Right lobe of liver (tissue), 6 donors: ENCODE data around the gene TMUB1. TPM values are rescaled to one million over a fixed set of nuclear protein-coding genes. Genes with fewer than 3 reads are reported as not detected.

Experiments
- ATAC-seq, 4 donors: fragments of 200-7000 bp; cut with Tn5 transposase; one replicate each; pipeline ENCODE4 v1.9.1; 2020; ENCODE audit warnings: mild to moderate bottlenecking in 4 of 4, moderate library complexity in 4 of 4
- DNase-seq, 3 donors: peaks; one replicate each; pipeline ENCODE4 v3.0.0-alpha.2; 2020
- H3K27ac ChIP-seq, 3 donors: fragments of 200-600 bp; one replicate each; pipeline ENCODE4 v1.8.0; 2022
- H3K27me3 ChIP-seq, 2 donors: fragments of 200-600 bp; one replicate each; pipeline ENCODE4 v1.8.0; 2022
- H3K36me3 ChIP-seq, 4 donors: fragments of 200-600 bp; sonication (generic) in 1 of 4; one replicate each; pipeline versions ENCODE4 v1.5.1 to v1.8.0; 2017 to 2022; ENCODE audit warnings: control low read depth in 1 of 4
- H3K4me1 ChIP-seq, 4 donors: fragments of 200-600 bp; sonication (generic) in 1 of 4; one replicate each; pipeline versions ENCODE4 v1.5.1 to v1.8.0; 2017 to 2022; ENCODE audit warnings: control low read depth in 1 of 4
- H3K4me3 ChIP-seq, 3 donors: fragments of 200-600 bp; one replicate each; pipeline ENCODE4 v1.8.0; 2022
- H3K9me3 ChIP-seq, 4 donors: fragments of 200-600 bp; sonication (generic) in 1 of 4; one replicate each; pipeline versions ENCODE4 v1.5.1 to v1.8.0; 2017 to 2022; ENCODE audit warnings: control low read depth in 1 of 4
- CTCF ChIP-seq, 4 donors: fragments of 200-600 bp in 3 of 4; fragments of 450-650 bp in 1 of 4; IDR thresholded peaks; one replicate each; pipeline versions ENCODE4 v1.5.1 to v1.8.0; 2016 to 2022; ENCODE audit warnings: antibody characterized with exemption in 4 of 4, mild to moderate bottlenecking in 2 of 4
- POLR2A ChIP-seq: fragments of 450-650 bp; IDR thresholded peaks from one replicate; pipeline ENCODE4 v1.6.1; 2017; ENCODE audit warnings: antibody characterized with exemption, mild to moderate bottlenecking
- WGBS: methylation state at CpG from one replicate; pipeline ENCODE4 v1.1.6; 2018; ENCODE audit warnings: low coverage, low lambda C conversion rate; ENCODE audit not compliant: insufficient coverage; ENCODE audit errors: missing lambda C conversion rate; 5-methylcytosine and 5-hydroxymethylcytosine counted together
- intact Hi-C, 2 donors: fragments of 100-400 bp; cut with DNase I; formaldehyde crosslinking; loops; one replicate each; pipeline versions ENCODE4 v1.11.2 to v1.14.1; 2022
- total RNA-seq, 6 experiments: library from RNA; depleted of rRNA in 2 of 6; stranded (reverse); fragments of >200 nt in 2 of 6; fragmentation: NEBNext Ultra II Directional in 3 of 6; extraction: Animal tissue kit (Norgen Biotek cat#: 25700) in 3 of 6; gene quantifications; one replicate each; pipeline versions ENCODE4 v1.1.0 to v1.2.4, GENCODE V29; 2016 to 2023
- donor health status: DM: no; HTN: yes; CAD: no.
- donor health status: DM: no; HTN: no; CAD: no.
- donor health status: DM: no; HTN: no; CAD: no.
- donor health status: DM: no; HTN: yes; CAD: no.
- donor health status: DM: no; HTN: yes; CAD: no.

TMUB1 gene
- total RNA-seq, 6 experiments from 2014 or later = 27.7 to 63.1 (median 41.8) TPM

DNA sequence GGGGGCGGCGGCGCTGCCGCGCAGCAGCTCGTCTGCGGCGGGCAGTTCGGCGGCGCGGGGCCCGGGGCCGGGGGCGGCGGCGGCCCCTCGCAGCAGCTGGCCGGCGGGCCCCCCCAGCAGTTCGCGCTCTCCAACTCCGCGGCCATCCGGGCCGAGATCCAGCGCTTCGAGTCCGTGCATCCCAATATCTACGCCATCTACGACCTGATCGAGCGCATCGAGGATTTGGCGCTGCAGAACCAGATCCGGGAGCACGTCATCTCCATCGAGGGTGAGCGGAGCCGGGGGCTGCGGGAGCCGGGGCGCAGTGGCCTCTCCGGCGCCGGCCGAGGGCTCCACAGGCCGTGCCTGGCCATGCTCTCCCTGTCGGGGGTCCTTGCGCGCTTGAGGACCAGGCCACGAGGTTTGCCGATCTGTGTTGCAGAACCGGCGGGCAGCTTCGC lies 3.5 kb upstream of the TMUB1 start:
- no peaks in the 10 kb centered on the region for H3K9me3 ChIP-seq
- intact Hi-C loops = no loop called here
- H3K27me3 ChIP-seq = no peaks in the 10 kb centered on the region
- peak overlapping the region; percentile 71 to 80 (median 73) for H3K4me3 ChIP-seq
- peaks cover 0 to 53% (median 22%) of the 10 kb centered on the region in 4 donors for H3K4me1 ChIP-seq
- no peak for TF ChIP-seq POLR2A
- no peak for TF ChIP-seq CTCF (IDR thresholded peaks at IDR 0.05)
- WGBS = 0% methylated on average over 1 of the region's 56 CpGs
- peak overlapping the region; percentile 68 to 84 (median 79) for H3K27ac ChIP-seq
- DNase-seq = no peak
- no peak for ATAC-seq
- H3K36me3 ChIP-seq = no peaks in the 10 kb centered on the region

DNA sequence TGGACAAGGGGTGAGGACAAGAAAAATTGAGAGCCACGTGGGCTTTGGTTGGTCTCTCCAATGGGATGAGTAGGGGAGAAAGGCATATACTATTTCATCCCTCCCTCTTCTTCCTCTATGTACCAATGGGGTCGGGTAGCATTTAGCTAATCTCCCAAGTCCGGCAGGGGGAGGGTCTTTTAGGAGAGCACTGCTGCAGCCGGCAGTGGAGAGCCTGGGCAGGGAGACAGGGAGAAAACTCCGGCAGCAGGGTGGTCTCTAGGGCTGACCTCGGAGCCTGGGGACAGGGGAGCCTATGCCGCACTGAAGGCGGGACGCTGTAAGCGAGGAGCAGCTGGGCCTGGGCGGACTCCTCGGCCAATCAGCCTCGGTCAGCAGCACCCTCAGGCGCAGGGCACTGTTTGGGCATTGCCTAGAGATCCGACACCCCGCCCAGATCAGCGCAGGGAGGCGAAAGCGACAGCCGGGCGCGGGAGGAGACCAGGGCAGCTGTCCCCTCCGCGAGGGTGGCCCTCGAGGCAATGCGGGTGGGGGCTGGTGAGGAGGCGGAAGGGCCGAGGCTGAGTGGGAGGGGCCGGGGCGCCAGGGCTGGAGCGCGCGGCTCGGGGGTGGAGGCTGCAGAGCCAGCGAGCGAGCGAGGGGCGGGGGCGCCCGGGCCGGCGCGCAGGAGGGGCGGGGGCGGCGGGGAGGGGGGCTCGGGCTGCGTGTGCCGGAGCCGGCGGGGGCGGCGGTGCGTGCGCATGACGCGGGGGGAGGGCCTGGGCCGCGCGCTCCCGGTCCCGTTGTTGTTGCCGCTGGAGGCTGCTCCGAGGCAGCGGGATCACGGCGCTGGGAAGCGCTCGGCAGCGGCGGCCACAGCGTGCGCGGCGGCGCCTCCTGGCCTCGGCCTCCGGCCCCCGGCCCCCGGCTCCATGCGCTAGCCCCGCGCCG lies 2.7 kb upstream of the TMUB1 start, which contains the start of gene AGAP3:
Gene AGAP3, plus strand, starts transcription at position 785 of the 930 bp plus-strand sequence. CDS start 267 bp downstream, outside the sequence.
- ATAC-seq (peak; percentile 62 to 78 (median 64)), DNase-seq (peak; percentile 94 to 96 (median 96))
- peak; percentile 73 for TF ChIP-seq POLR2A
- TF ChIP-seq CTCF (IDR thresholded peaks at IDR 0.05) = no peak
- intact Hi-C loops = no loop called here
- peaks cover 0 to 52% (median 24%) of the 10 kb centered on the region in 4 donors for H3K4me1 ChIP-seq
- H3K27ac ChIP-seq = peak within 1 kb of the TSS; percentile 79 to 84 (median 81)
- H3K27me3 ChIP-seq = no peaks in the 10 kb centered on the region
- no peaks in the 10 kb centered on the region for H3K36me3 ChIP-seq
- H3K9me3 ChIP-seq = no peaks in the 10 kb centered on the region
- H3K4me3 ChIP-seq = peak within 1 kb of the TSS; percentile 71 to 80 (median 73)
- 2% methylated on average over 6 of the region's 84 CpGs for WGBS

- H3K4me1 ChIP-seq = peaks cover 0 to 50% (median 24%) of the 10 kb centered on the region in 4 donors
- TF ChIP-seq POLR2A (no peak), CTCF (IDR thresholded peaks at IDR 0.05) (no peak)
Observed at GRCh38 chr7:151085329-151085690, 2.0 kb upstream of the TMUB1 start.

DNA sequence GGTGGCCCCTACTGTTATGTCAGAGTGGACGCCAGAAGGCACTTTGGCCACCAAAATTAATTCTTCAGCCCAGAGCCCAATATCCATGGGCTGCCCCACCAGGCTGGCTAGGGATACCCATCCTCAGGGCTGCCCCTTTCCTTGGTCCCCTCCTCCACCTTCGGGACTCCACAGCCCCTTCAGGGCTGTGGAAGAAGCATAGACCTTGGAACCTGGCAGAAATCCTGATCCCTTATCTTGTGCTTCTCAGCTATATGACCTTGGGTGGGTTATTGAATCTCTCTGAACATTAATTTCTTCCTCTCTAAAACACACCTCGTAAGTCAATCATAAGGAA lies 499 bp upstream of the TMUB1 start:
- Histone ChIP-seq H3K27ac (peak overlapping the region in 1 of 3 donors; percentile 90), H3K4me1 (peaks cover 0 to 47% (median 21%) of the 10 kb centered on the region in 4 donors)
- ATAC-seq = no peak

More at GRCh38 chr7:151085329-151085690, 2.0 kb upstream of the TMUB1 start:
- Histone ChIP-seq H3K27me3 (no peaks in the 10 kb centered on the region), H3K36me3 (no peaks in the 10 kb centered on the region), H3K27ac (peak overlapping the region in 2 of 3 donors; percentile 68 to 83), H3K4me3 (peak overlapping the region in 1 of 3 donors; percentile 56), H3K9me3 (no peaks in the 10 kb centered on the region)
- 25% methylated on average over 5 of the region's 5 CpGs for WGBS
- ATAC-seq (no peak), DNase-seq (no peak)
- intact Hi-C loops = no loop called here

More for the DNA sequence above, 499 bp upstream of the TMUB1 start:
- WGBS = 60% methylated on average over 1 of the region's 3 CpGs
- TF ChIP-seq CTCF (IDR thresholded peaks at IDR 0.05) (no peak), POLR2A (no peak)
- H3K27me3 ChIP-seq = no peaks in the 10 kb centered on the region
- H3K4me3 ChIP-seq = peak overlapping the region; percentile 83 to 99 (median 93)
- intact Hi-C loops = no loop called here
- H3K36me3 ChIP-seq = no peaks in the 10 kb centered on the region
- H3K9me3 ChIP-seq = no peaks in the 10 kb centered on the region
- no peak for DNase-seq
